K562 (cell line): ENCODE results near the gene LTBP4. TPM values are rescaled to one million over a fixed set of nuclear protein-coding genes. Genes with fewer than 3 reads are reported as not detected.

ENCODE experiments used
- ATAC-seq: fragments of 200-7000 bp; cut with Tn5 transposase; 3 replicates; pipeline ENCODE4 v1.9.1; 2020; ENCODE audit warnings: moderate library complexity
- BruUV-seq: library from RNA; stranded (reverse); fragments of 400-500 nt; replicated peaks from 2 replicates; lab custom pipeline; 2021; lab: Mats Ljungman, UMichigan
- CTCF ChIA-PET: fragments of 300-600 bp; formaldehyde crosslinking; extraction: SDS; loops from one replicate; lab custom pipeline; 2021; ENCODE audit warnings: low intra/inter-chr PET ratio; lab: Yijun Ruan, JAX
- POLR2A ChIA-PET: fragments of 300-600, 350-650 bp; sonication (Branson Sonifier 250); formaldehyde crosslinking; extraction: SDS; loops from one replicate; lab custom pipeline; 2021; ENCODE audit warnings: antibody characterized with exemption, inconsistent platforms; lab: Yijun Ruan, JAX
- DNase-seq, 4 experiments: peaks; one replicate each; pipeline versions ENCODE4 v3.0.0 to v3.0.0-alpha.2; 2011 to 2018; ENCODE audit warnings: low spot score in 3 of 4, mixed read lengths in 3 of 4; ENCODE audit errors: extremely low read depth in 1 of 4
- FAIRE-seq: peaks from 2 replicates; lab custom pipeline; 2011; peaks lifted over from hg19 to GRCh38; lab: Jason Lieb, UNC
- H2AFZ ChIP-seq: 2 replicates; pipeline ENCODE4 v1.6.0; 2011; ENCODE audit warnings: low read depth, low read length, control low read depth, inconsistent platforms
- H3K27ac ChIP-seq: fragments of 200-600 bp; 3 replicates; pipeline ENCODE4 v1.8.0; 2011; ENCODE audit warnings: low read depth, mild to moderate bottlenecking, control low read depth, inconsistent platforms, low read length, moderate library complexity, mixed read lengths; ENCODE audit errors: extremely low read depth
- H3K27me3 ChIP-seq, 2 experiments: fragments of 300-600 bp in 1 of 2; 2 replicates in 1 of 2; 3 replicates in 1 of 2; pipeline versions ENCODE4 v1.6.0 to v1.8.0; 2011; ENCODE audit warnings: inconsistent platforms in 2 of 2, low read length in 2 of 2, mild to moderate bottlenecking in 1 of 2, mixed read lengths in 1 of 2, moderate library complexity in 1 of 2; ENCODE audit not compliant: control insufficient read depth in 2 of 2, insufficient read depth in 2 of 2
- H3K36me3 ChIP-seq: fragments of 300-600 bp; 3 replicates; pipeline ENCODE4 v1.8.0; 2011; ENCODE audit warnings: mild to moderate bottlenecking, low read length, inconsistent platforms; ENCODE audit not compliant: control insufficient read depth, insufficient read depth
- H3K4me1 ChIP-seq, 2 experiments: fragments of 200-600 bp in 1 of 2; replicated peaks in 1 of 2; 2 replicates in 1 of 2; 3 replicates in 1 of 2; pipeline versions ENCODE4 v1.5.1 to v1.8.0; 2011; ENCODE audit warnings: inconsistent platforms in 2 of 2, low read length in 2 of 2, mild to moderate bottlenecking in 1 of 2, mixed read lengths in 1 of 2, moderate library complexity in 1 of 2; ENCODE audit not compliant: control insufficient read depth in 2 of 2, insufficient read depth in 2 of 2
- H3K4me2 ChIP-seq: 2 replicates; pipeline ENCODE4 v1.6.1; 2011; ENCODE audit warnings: low read length, control low read depth, inconsistent platforms, mixed read lengths; ENCODE audit not compliant: insufficient read depth
- H3K4me3 ChIP-seq: fragments of 200-600 bp; sonication (generic), shearing (Covaris generic); 2 replicates; pipeline ENCODE4 v1.5.1; 2016; ENCODE audit warnings: control low read depth, inconsistent platforms
- H3K79me2 ChIP-seq: fragments of 200-600 bp; 3 replicates; pipeline ENCODE4 v1.8.0; 2011; ENCODE audit warnings: low read length, inconsistent platforms; ENCODE audit not compliant: control insufficient read depth, insufficient read depth
- H3K9ac ChIP-seq, 2 experiments: 2 replicates each; pipeline versions ENCODE4 v1.6.0 to v1.6.1; 2011; ENCODE audit warnings: low read depth in 2 of 2, low read length in 2 of 2, control low read depth in 1 of 2, inconsistent platforms in 1 of 2, mild to moderate bottlenecking in 1 of 2, mixed read lengths in 1 of 2; ENCODE audit not compliant: insufficient read depth in 1 of 2
- H3K9me1 ChIP-seq: one replicate; pipeline ENCODE4 v1.6.0; 2011; ENCODE audit warnings: inconsistent platforms, mild to moderate bottlenecking, low read length, moderate library complexity; ENCODE audit not compliant: control insufficient read depth, insufficient read depth
- H3K9me3 ChIP-seq: replicated peaks from 2 replicates; pipeline ENCODE4 v1.5.1; 2011; ENCODE audit warnings: low read depth, low read length, inconsistent platforms; ENCODE audit not compliant: control insufficient read depth, insufficient read depth
- H4K20me1 ChIP-seq: replicated peaks from 2 replicates; pipeline ENCODE4 v1.6.1; 2011; ENCODE audit warnings: low read length, inconsistent platforms, mixed read lengths; ENCODE audit not compliant: control insufficient read depth, insufficient read depth
- CBX3 ChIP-seq, 2 experiments: IDR thresholded peaks; 1 replicate in 1 of 2; 2 replicates in 1 of 2; pipeline ENCODE4 v1.6.1; 2012; ENCODE audit warnings: inconsistent platforms in 2 of 2, low read length in 2 of 2, borderline replicate concordance in 1 of 2, control low read depth in 1 of 2
- HMBOX1 ChIP-seq: sonication (generic); IDR thresholded peaks from 2 replicates; pipeline ENCODE4 v1.6.1; 2016
- HNRNPL ChIP-seq: fragments of 200-400 bp; formaldehyde crosslinking; IDR thresholded peaks from 2 replicates; pipeline ENCODE4 v1.6.1; 2017; ENCODE audit warnings: low read depth, mild to moderate bottlenecking, low read length
- HNRNPLL ChIP-seq: fragments of 200-400 bp; formaldehyde crosslinking; IDR thresholded peaks from 2 replicates; pipeline ENCODE4 v1.6.1; 2017; ENCODE audit warnings: low read length, low read depth, mild to moderate bottlenecking; ENCODE audit not compliant: poor library complexity, severe bottlenecking
- MAX ChIP-seq: sonication (generic); formaldehyde crosslinking; IDR thresholded peaks from 2 replicates; pipeline ENCODE4 v1.9.0; 2022; ENCODE audit warnings: mild to moderate bottlenecking, missing genetic modification reagents
- MYNN ChIP-seq, 2 experiments: sonication (generic); formaldehyde crosslinking in 1 of 2; IDR thresholded peaks; 2 replicates each; pipeline versions ENCODE4 v1.5.0 to v1.6.1; 2016 to 2020; ENCODE audit warnings: antibody characterized with exemption in 1 of 2, missing genetic modification reagents in 1 of 2
- NCOA1 ChIP-seq: fragments of 450-650 bp; IDR thresholded peaks from 2 replicates; pipeline ENCODE4 v1.6.1; 2016; ENCODE audit warnings: low read depth
- SIN3B ChIP-seq: fragments of 450-650 bp; IDR thresholded peaks from 2 replicates; pipeline ENCODE4 v1.6.1; 2017; ENCODE audit warnings: low read depth, mild to moderate bottlenecking, moderate library complexity
- TCF15 ChIP-seq: fragments of 250-450 bp; sonication (Bioruptor Pico); IDR thresholded peaks from 2 replicates; pipeline ENCODE4 v1.8.0; 2022; ENCODE audit warnings: moderate library complexity, mild to moderate bottlenecking, inconsistent platforms
- ZBTB11 ChIP-seq, 3 experiments: fragments of 200-800 bp in 1 of 3; fragments of 250-450 bp in 1 of 3; fragments of 450-650 bp in 1 of 3; sonication (Bioruptor Pico) in 1 of 3; sonication (Bioruptor generic) in 1 of 3; formaldehyde crosslinking in 1 of 3; IDR thresholded peaks; 2 replicates each; pipeline versions ENCODE4 v1.6.1 to v1.8.0; 2016 to 2022; ENCODE audit warnings: mild to moderate bottlenecking in 2 of 3, missing genetic modification characterization in 2 of 3, missing compliant biosample characterization in 1 of 3, moderate library complexity in 1 of 3
- WGBS: fragments of 100-300 bp; shearing (Covaris generic); methylation state at CpG from one replicate; pipeline ENCODE4 v1.1.6; 2016; ENCODE audit warnings: low coverage, mixed read lengths; ENCODE audit not compliant: insufficient coverage; ENCODE audit errors: missing lambda C conversion rate; 5-methylcytosine and 5-hydroxymethylcytosine counted together
- in situ Hi-C: fragments of 300-500 bp; cut with MboI; formaldehyde crosslinking; loops from 4 replicates; pipeline ENCODE4 v1.15.0; 2018; ENCODE audit warnings: inconsistent platforms, mixed read lengths
- intact Hi-C: fragments of 100-400 bp; cut with micrococcal nuclease; formaldehyde crosslinking; loops from 2 replicates; pipeline ENCODE4 v1.14.2; 2022
- polyA plus RNA-seq, 8 experiments: library from polyadenylated mRNA; depleted of rRNA in 4 of 8; stranded (reverse) in 5 of 8; unstranded in 3 of 8; fragments of >200 nt; fragmentation: Nextera tagmentation in 2 of 8; fragmentation: Illumina TruSeq in 1 of 8; extraction: Ambion mirVana in 2 of 8; extraction: Trizol in 1 of 8; gene quantifications; 2 replicates each; pipeline versions ENCODE4 v1.2.1 to v1.2.3, GENCODE V29; 2011 to 2014; ENCODE audit warnings: inconsistent platforms in 1 of 8, missing spikeins in 1 of 8
- total RNA-seq, 7 experiments: library from RNA; depleted of rRNA in 6 of 7; stranded (reverse); fragments of >200 nt in 6 of 7; fragmentation: Illumina TruSeq in 2 of 7; extraction: Trizol in 2 of 7; gene quantifications; 2 replicates each; pipeline versions ENCODE4 v1.2.1 to v1.2.3, GENCODE V29; 2011 to 2021; ENCODE audit warnings: low replicate concordance in 1 of 7

The LTBP4 gene
- total and polyA plus RNA-seq, 9 of the 15 experiments (the other 6 are each of a cell fraction or from before 2014, with no cell fraction given), result 0.35 to 160 (median 31.6) TPM

GRCh38 chr19:40666803-40667438 is 65.8 kb downstream of the LTBP4 start:
- Histone ChIP-seq H3K27me3 (no peaks in the 10 kb centered on the region), H3K27ac (peak overlapping the region; percentile 94), H3K9ac (peak overlapping the region; percentile 51 to 63; a peak in 3 of 4 replicates), H3K4me1 (peaks cover 39 to 58% of the 10 kb centered on the region in 2 experiments), H3K79me2 (no peaks in the 10 kb centered on the region; the same call in 2 of the 3 replicates), H4K20me1 (no peaks in the 10 kb centered on the region), H2AFZ (0 out of 2 replicates have a peak overlapping the region, but pooled peaks have one; percentile 18), H3K9me3 (peaks cover 17% of the 10 kb centered on the region), H3K4me3 (no peak overlapping the region), H3K36me3 (peaks cover 52% of the 10 kb centered on the region), H3K9me1 (no peaks in the 10 kb centered on the region), H3K4me2 (peak overlapping the region; percentile 50)
- 66% methylated on average over 13 of the region's 14 CpGs for WGBS
- ChIA-PET CTCF (no interaction called here), POLR2A (no interaction called here)
- in situ Hi-C loops, result no loop called here
- intact Hi-C loops, result loop anchor here (2.0 kb wide), 1 partner anchor 24 kb away; the partner anchor contains the start of gene NUMBL
- FAIRE-seq, result no peak
- ATAC-seq, result no peak
- no peak for DNase-seq
- TF ChIP-seq SIN3B (no peak), TCF15 (CRISPR knock-in tag) (no peak), MAX (CRISPR knock-in tag) (0 out of 2 replicates have a peak, but pooled peaks have one; percentile 3), ZBTB11 (CRISPR knock-in tag; IDR thresholded peaks at IDR 0.05) (peak in 2 of 3 experiments; percentile 59 to 91; a peak in 3 of 6 replicates), CBX3 (IDR thresholded peaks at IDR 0.05; ENCODE audit: borderline replicate concordance in 1 of 2, low read length in 2 of 2) (0 out of 3 replicates have a peak, but pooled peaks of 1 of the 2 experiments have one; percentile 17), HMBOX1 (no peak), HNRNPL (peak; percentile 92; the same call in 1 of the 2 replicates), MYNN (IDR thresholded peaks at IDR 0.05) (peak; percentile 60; the same call in 1 of the 2 replicates), MYNN (CRISPR knock-in tag; IDR thresholded peaks at IDR 0.05) (no peak), HNRNPLL (peak; percentile 18), NCOA1 (peak; percentile 25; the same call in 1 of the 2 replicates)
- BruUV-seq, result TSS peak; percentile 39
